Neural progenitor cell (in vitro differentiated cells): ENCODE data around the gene KDM5C. TPM values are rescaled to one million over a fixed set of nuclear protein-coding genes. Genes with fewer than 3 reads are reported as not detected.
A peak's percentile ranks its signal among the peaks of the same experiment; 100 is the strongest.

ENCODE experiments used
- DNase-seq: peaks from one replicate; pipeline ENCODE4 v3.0.0-alpha.2; 2016; ENCODE audit warnings: low spot score
- H2AFZ ChIP-seq: fragments of 200-600 bp; sonication (generic); replicated peaks from 2 replicates; pipeline ENCODE4 v1.6.1; 2016; ENCODE audit warnings: antibody characterized with exemption
- H3F3A ChIP-seq: fragments of 200-600 bp; sonication (generic); 2 replicates; pipeline ENCODE4 v1.6.1; 2016; ENCODE audit warnings: antibody characterized with exemption, low read depth
- H3K27ac ChIP-seq: fragments of 200-600 bp; sonication (generic); 2 replicates; pipeline ENCODE4 v1.5.1; 2016; ENCODE audit warnings: mild to moderate bottlenecking
- H3K27me3 ChIP-seq: fragments of 200-600 bp; sonication (generic); 2 replicates; pipeline ENCODE4 v1.6.1; 2016; ENCODE audit warnings: mild to moderate bottlenecking, moderate library complexity
- H3K36me3 ChIP-seq: fragments of 200-600 bp; sonication (generic); 2 replicates; pipeline ENCODE4 v1.5.1; 2016
- H3K4me1 ChIP-seq: fragments of 200-600 bp; sonication (generic); 2 replicates; pipeline ENCODE4 v1.6.1; 2016; ENCODE audit warnings: mixed run types
- H3K4me2 ChIP-seq: fragments of 200-600 bp; sonication (generic); 2 replicates; pipeline ENCODE4 v1.6.1; 2016
- H3K4me3 ChIP-seq: fragments of 200-600 bp; sonication (generic); 2 replicates; pipeline ENCODE4 v1.5.1; 2016
- H3K79me2 ChIP-seq: fragments of 200-600 bp; sonication (generic); 2 replicates; pipeline ENCODE4 v1.6.1; 2016; ENCODE audit warnings: low read depth
- H3K9ac ChIP-seq: fragments of 200-600 bp; sonication (generic); 2 replicates; pipeline ENCODE4 v1.6.1; 2016
- H3K9me3 ChIP-seq: fragments of 200-600 bp; sonication (generic); 2 replicates; pipeline ENCODE4 v1.5.1; 2016; ENCODE audit warnings: low read depth
- H4K20me1 ChIP-seq: fragments of 200-600 bp; sonication (generic); 2 replicates; pipeline ENCODE4 v1.6.1; 2016; ENCODE audit warnings: low read depth
- H3K27ac Mint-ChIP-seq: 3 replicates; pipeline ENCODE4 v1.8.0; 2021; ENCODE audit warnings: mixed read lengths
- H3K27me3 Mint-ChIP-seq: 2 replicates; pipeline ENCODE4 v1.8.0; 2022; ENCODE audit warnings: low read depth, mild to moderate bottlenecking, inconsistent platforms, moderate library complexity, mixed read lengths; ENCODE audit not compliant: insufficient read depth
- H3K36me3 Mint-ChIP-seq: 3 replicates; pipeline ENCODE4 v1.8.0; 2021; ENCODE audit warnings: mixed read lengths
- H3K4me1 Mint-ChIP-seq: 3 replicates; pipeline ENCODE4 v1.8.0; 2021; ENCODE audit warnings: mixed read lengths
- H3K4me3 Mint-ChIP-seq: 3 replicates; pipeline ENCODE4 v1.8.0; 2021; ENCODE audit warnings: mild to moderate bottlenecking, moderate library complexity, mixed read lengths
- H3K9me3 Mint-ChIP-seq: 3 replicates; pipeline ENCODE4 v1.8.0; 2020; ENCODE audit warnings: mixed read lengths
- EZH2 ChIP-seq: fragments of 200-600 bp; sonication (generic); IDR thresholded peaks from 2 replicates; pipeline ENCODE4 v1.6.1; 2017; ENCODE audit warnings: antibody characterized with exemption, mild to moderate bottlenecking, moderate library complexity
- EZH2phosphoT487 ChIP-seq: fragments of 200-600 bp; sonication (generic); IDR thresholded peaks from 2 replicates; pipeline ENCODE4 v1.6.1; 2017; ENCODE audit warnings: antibody characterized with exemption
- total RNA-seq: library from RNA; depleted of rRNA; stranded (reverse); fragments of >200 nt; gene quantifications from 2 replicates; pipeline ENCODE4 v1.2.3, GENCODE V29; 2015; ENCODE audit warnings: low replicate concordance
- TF ChIP-seq, protein P1 (sequence below): fragments of 200-600 bp; sonication (generic); IDR thresholded peaks from 2 replicates; pipeline ENCODE4 v1.5.1; 2017; ENCODE audit warnings: antibody characterized with exemption, mild to moderate bottlenecking

Gene KDM5C
- total RNA-seq, 1 donor from 2014 or later, result 118 TPM

DNA sequence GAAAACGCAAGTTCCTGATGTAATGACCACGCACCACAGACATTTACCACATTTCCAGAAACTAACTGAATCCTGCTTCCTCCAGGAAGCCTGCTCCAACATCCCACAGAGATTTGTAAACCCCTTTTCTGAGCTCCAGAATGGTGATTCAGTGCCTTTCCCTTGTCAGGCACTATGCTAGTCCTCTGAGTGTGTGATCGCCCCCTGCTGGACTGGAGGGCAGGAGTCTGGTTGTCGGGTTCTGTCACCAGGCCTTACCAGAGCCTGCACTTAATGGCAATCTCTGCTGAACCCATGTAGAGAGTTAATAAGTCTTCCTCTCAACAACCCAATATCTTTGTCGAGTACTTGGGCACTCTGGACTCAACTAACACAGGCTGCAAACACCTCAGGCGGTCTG lies 14.5 kb upstream of the KDM5C start:
- H4K20me1 ChIP-seq, result no peaks in the 10 kb centered on the region
- no peaks in the 10 kb centered on the region for H3K27me3 ChIP-seq
- no peak overlapping the region for H3K9ac ChIP-seq
- Mint-ChIP-seq H3K27me3 (peaks cover 6% of the 10 kb centered on the region), H3K9me3 (no peaks in the 10 kb centered on the region), H3K4me1 (no peaks in the 10 kb centered on the region), H3K36me3 (no peaks in the 10 kb centered on the region), H3K4me3 (no peak overlapping the region), H3K27ac (no peak overlapping the region)
- no peaks in the 10 kb centered on the region for H3K79me2 ChIP-seq
- H3K27ac ChIP-seq, result no peak overlapping the region
- no peak overlapping the region for H2AFZ ChIP-seq
- no peaks in the 10 kb centered on the region for H3K9me3 ChIP-seq
- no peaks in the 10 kb centered on the region for H3K4me1 ChIP-seq
- H3F3A ChIP-seq, result no peaks in the 10 kb centered on the region
- DNase-seq, result no peak
- TF ChIP-seq EZH2phosphoT487 (no peak), EZH2 (no peak)
- TF ChIP-seq, protein P1, sequence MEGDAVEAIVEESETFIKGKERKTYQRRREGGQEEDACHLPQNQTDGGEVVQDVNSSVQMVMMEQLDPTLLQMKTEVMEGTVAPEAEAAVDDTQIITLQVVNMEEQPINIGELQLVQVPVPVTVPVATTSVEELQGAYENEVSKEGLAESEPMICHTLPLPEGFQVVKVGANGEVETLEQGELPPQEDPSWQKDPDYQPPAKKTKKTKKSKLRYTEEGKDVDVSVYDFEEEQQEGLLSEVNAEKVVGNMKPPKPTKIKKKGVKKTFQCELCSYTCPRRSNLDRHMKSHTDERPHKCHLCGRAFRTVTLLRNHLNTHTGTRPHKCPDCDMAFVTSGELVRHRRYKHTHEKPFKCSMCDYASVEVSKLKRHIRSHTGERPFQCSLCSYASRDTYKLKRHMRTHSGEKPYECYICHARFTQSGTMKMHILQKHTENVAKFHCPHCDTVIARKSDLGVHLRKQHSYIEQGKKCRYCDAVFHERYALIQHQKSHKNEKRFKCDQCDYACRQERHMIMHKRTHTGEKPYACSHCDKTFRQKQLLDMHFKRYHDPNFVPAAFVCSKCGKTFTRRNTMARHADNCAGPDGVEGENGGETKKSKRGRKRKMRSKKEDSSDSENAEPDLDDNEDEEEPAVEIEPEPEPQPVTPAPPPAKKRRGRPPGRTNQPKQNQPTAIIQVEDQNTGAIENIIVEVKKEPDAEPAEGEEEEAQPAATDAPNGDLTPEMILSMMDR, result peak; percentile 8
- H3K36me3 ChIP-seq, result no peaks in the 10 kb centered on the region
- no peak overlapping the region for H3K4me2 ChIP-seq
- H3K4me3 ChIP-seq, result no peak overlapping the region

DNA sequence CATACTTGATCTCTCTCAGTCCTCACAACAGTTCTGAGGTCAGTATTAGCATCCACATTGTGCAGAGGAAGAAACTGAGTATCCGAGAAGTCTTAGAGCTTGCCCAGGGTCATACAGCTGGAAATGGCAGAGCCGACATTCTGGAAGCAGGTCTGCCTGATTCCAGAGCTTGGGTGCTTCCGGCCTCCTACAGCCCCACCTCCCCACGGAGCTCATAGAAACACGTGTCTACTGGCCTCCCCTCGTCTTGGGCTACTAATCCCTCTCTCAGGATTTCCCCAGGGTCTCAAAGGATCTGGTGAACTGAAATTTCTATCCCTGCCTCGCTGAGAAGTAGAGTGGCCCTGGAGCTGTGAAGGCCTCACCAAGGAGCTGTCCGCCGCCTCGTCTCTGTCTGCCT lies 12.0 kb upstream of the KDM5C start:
- Histone ChIP-seq H3K4me3 (no peak overlapping the region), H3K27me3 (no peaks in the 10 kb centered on the region), H3K79me2 (no peaks in the 10 kb centered on the region), H3F3A (no peaks in the 10 kb centered on the region), H4K20me1 (no peaks in the 10 kb centered on the region), H3K4me1 (no peaks in the 10 kb centered on the region), H2AFZ (no peak overlapping the region), H3K4me2 (no peak overlapping the region), H3K9me3 (no peaks in the 10 kb centered on the region), H3K9ac (no peak overlapping the region), H3K27ac (no peak overlapping the region), H3K36me3 (no peaks in the 10 kb centered on the region)
- no peaks in the 10 kb centered on the region for H3K9me3 Mint-ChIP-seq
- peaks cover 2% of the 10 kb centered on the region for H3K27me3 Mint-ChIP-seq
- H3K4me3 Mint-ChIP-seq, result no peak overlapping the region
- TF ChIP-seq, protein P1, result no peak
- TF ChIP-seq EZH2phosphoT487 (no peak), EZH2 (no peak)
- H3K4me1 Mint-ChIP-seq, result no peaks in the 10 kb centered on the region
- H3K27ac Mint-ChIP-seq, result no peak overlapping the region
- no peaks in the 10 kb centered on the region for H3K36me3 Mint-ChIP-seq
- DNase-seq, result no peak

DNA sequence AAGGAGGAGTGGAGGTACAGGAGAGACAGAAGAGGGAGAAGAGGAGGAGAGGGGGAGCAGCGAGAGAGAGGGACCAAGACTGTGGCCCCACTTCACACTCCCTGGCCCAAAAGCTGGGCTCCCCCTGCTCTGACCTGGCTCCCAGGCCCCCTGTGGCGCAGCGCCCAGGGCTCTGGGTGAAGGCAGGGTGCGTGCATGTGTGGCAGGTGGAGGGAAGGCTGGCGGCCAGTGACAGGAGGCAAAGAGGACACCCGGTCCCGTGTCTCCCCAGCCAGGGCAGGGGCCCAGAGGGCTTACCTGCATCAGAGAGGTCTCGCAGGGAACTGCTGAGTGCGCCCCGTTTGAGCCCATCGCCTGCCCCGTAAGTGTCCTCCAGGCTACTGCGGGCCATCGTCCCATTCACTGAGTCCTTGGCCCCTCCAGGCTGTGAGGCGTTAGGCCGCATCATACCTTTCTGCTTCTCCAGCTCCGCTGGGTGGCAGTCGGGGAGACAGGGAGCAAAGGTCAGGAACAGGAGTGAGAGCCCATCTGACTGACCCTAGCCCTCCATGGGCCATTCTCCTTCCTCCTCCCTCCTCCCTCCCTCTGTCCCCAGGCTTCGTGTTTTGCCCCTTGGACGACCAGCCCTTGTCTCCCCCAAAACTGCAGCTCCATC lies 11.1 kb upstream of the KDM5C start:
- no peak overlapping the region for H3K4me2 ChIP-seq
- no peaks in the 10 kb centered on the region for H3K9me3 ChIP-seq
- H3K4me1 ChIP-seq, result no peaks in the 10 kb centered on the region
- no peaks in the 10 kb centered on the region for H4K20me1 ChIP-seq
- TF ChIP-seq EZH2 (no peak), EZH2phosphoT487 (no peak)
- TF ChIP-seq, protein P1, result no peak
- H3K27me3 Mint-ChIP-seq, result peaks cover 2% of the 10 kb centered on the region
- H3K36me3 Mint-ChIP-seq, result no peaks in the 10 kb centered on the region
- H3K9ac ChIP-seq, result no peak overlapping the region
- no peaks in the 10 kb centered on the region for H3K79me2 ChIP-seq
- no peaks in the 10 kb centered on the region for H3K4me1 Mint-ChIP-seq
- no peak overlapping the region for H3K27ac ChIP-seq
- no peaks in the 10 kb centered on the region for H3F3A ChIP-seq
- DNase-seq, result no peak
- H3K4me3 ChIP-seq, result no peak overlapping the region
- no peak overlapping the region for H3K4me3 Mint-ChIP-seq
- no peaks in the 10 kb centered on the region for H3K36me3 ChIP-seq
- no peaks in the 10 kb centered on the region for H3K27me3 ChIP-seq
- no peak overlapping the region for H2AFZ ChIP-seq
- H3K9me3 Mint-ChIP-seq, result no peaks in the 10 kb centered on the region
- H3K27ac Mint-ChIP-seq, result no peak overlapping the region
